Measurements from ENCODE around the gene FBXO5. TPM values are rescaled to one million over a fixed set of nuclear protein-coding genes. Genes with fewer than 3 reads are reported as not detected.

FBXO5 gene
- polyA plus RNA-seq (2013, experiment 1 of 2), result 5.9 TPM
- polyA plus RNA-seq (2013, experiment 2 of 2), result 5.8 TPM

DNA sequence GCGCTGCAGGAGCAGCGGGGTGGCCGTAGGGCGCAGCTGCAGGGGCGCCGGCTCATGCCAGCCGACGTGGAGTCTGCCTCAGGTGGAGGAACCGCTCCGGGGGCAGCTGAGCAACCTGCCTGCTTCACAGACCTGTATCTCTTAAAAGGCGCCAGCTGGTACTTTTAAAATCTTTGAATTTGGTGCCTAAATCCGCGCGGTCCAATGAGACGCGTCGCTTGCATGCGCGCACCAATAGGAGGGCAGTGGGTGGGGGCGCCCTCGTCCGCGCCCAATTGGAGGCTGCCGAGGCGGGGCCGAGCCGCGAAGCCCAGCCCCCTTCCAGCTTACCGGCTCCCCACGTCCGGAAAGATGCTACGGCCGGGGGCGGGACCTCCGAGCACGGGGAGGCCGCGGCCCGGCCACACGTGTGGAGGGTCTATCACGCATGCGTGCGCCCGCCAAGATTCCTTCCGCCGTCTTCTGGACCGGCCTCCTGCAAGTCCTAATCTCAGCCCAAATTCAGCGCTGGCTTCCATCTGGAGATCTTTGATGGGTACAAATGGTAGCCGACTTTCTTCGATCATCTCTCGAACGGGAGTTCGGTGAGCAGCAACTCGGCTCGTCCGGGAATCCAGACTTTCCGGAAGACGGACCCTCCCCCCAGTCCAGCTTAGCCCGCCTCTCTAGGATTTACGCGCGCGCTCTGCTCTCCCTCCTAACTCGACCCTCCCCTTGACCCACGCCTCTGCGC is at the start of gene FBXO5:
FBXO5 (minus strand) TSS at position 138 of the 733 bp plus-strand sequence; CDS start at position 56, 82 bp downstream.
- WGBS, result under 1% methylated on average over 66 of the region's 66 CpGs

GRCh38 chr6:153032255-153032882 is 49.5 kb upstream of the FBXO5 start:
- Histone ChIP-seq H3K36me3 (ENCODE audit: control insufficient read depth in 1 of 2, insufficient read depth in 2 of 2, low read depth in 1 of 2, low read length in 2 of 2) (peaks cover 0 to 9% of the 10 kb centered on the region in 2 experiments), H3K9me3 (ENCODE audit: control insufficient read depth, low read length) (no peaks in the 10 kb centered on the region), H3K27ac (ENCODE audit: low read length, poor library complexity, severe bottlenecking) (no peak overlapping the region), H4K91ac (ENCODE audit: low read length) (no peak overlapping the region), H3K4me1 (ENCODE audit: control insufficient read depth, insufficient read depth, low read depth, low read length) (no peaks in the 10 kb centered on the region), H2BK15ac (ENCODE audit: low read depth, poor library complexity, severe bottlenecking) (no peak overlapping the region), H3K4me3 (ENCODE audit: insufficient read depth in 1 of 2, low read depth in 1 of 2, low read length in 2 of 2) (no peak overlapping the region), H4K8ac (ENCODE audit: low read length) (no peak overlapping the region), H2BK12ac (ENCODE audit: low read length in 2 of 2) (no peak overlapping the region), H3K27me3 (ENCODE audit: control insufficient read depth in 1 of 2, insufficient read depth in 1 of 2, low read length in 2 of 2) (no peaks in the 10 kb centered on the region), H3K4me2 (ENCODE audit: low read length, poor library complexity, severe bottlenecking) (no peak overlapping the region), H2BK5ac (ENCODE audit: low read depth, low read length, poor library complexity, severe bottlenecking) (no peak overlapping the region), H2BK120ac (ENCODE audit: low read depth, low read length) (no peak overlapping the region), H3K14ac (ENCODE audit: low read length in 2 of 2) (no peak overlapping the region), H3K79me1 (replicated peaks; ENCODE audit: low read length, poor library complexity, severe bottlenecking) (peaks cover 22% of the 10 kb centered on the region), H3K4ac (ENCODE audit: low read depth in 1 of 2, low read length in 2 of 2) (no peak overlapping the region), H2AK5ac (ENCODE audit: low read length, severe bottlenecking) (no peak overlapping the region), H2AFZ (ENCODE audit: low read depth, low read length) (no peak overlapping the region), H3K9ac (ENCODE audit: low read length) (peak overlapping the region; percentile 63), H3K23ac (ENCODE audit: low read length in 2 of 2) (no peak overlapping the region), H3K18ac (ENCODE audit: low read depth in 1 of 2, low read length in 2 of 2) (no peak overlapping the region)
- 94% methylated on average over 5 of the region's 9 CpGs for WGBS
- DNase-seq, result peak; percentile 72

More for the DNA sequence above, at the start of gene FBXO5:
- H3K23ac ChIP-seq (ENCODE audit: low read length in 2 of 2), result peak within 1 kb of the TSS; percentile 98 to 99
- H3K9me3 ChIP-seq (ENCODE audit: control insufficient read depth, low read length), result no peaks in the 10 kb centered on the region
- peak within 1 kb of the TSS; percentile 78 for H2BK120ac ChIP-seq (ENCODE audit: low read depth, low read length)
- H2BK12ac ChIP-seq (ENCODE audit: low read length in 2 of 2), result no peak within 1 kb of the TSS
- H3K4ac ChIP-seq (ENCODE audit: low read depth in 1 of 2, low read length in 2 of 2), result peak within 1 kb of the TSS; percentile 73 to 90
- DNase-seq, result peak; percentile 98
- H2AK5ac ChIP-seq (ENCODE audit: low read length, severe bottlenecking), result no peak within 1 kb of the TSS
- peak within 1 kb of the TSS; percentile 95 for H3K27ac ChIP-seq (ENCODE audit: low read length, poor library complexity, severe bottlenecking)
- H3K4me1 ChIP-seq (ENCODE audit: control insufficient read depth, insufficient read depth, low read depth, low read length), result peaks cover 2% of the 10 kb centered on the region
- no peaks in the 10 kb centered on the region for H3K27me3 ChIP-seq (ENCODE audit: control insufficient read depth in 1 of 2, insufficient read depth in 1 of 2, low read length in 2 of 2)
- H3K9ac ChIP-seq (ENCODE audit: low read length), result peak within 1 kb of the TSS; percentile 94
- H2BK15ac ChIP-seq (ENCODE audit: low read depth, poor library complexity, severe bottlenecking), result peak within 1 kb of the TSS; percentile 48
- H3K79me1 ChIP-seq (replicated peaks; ENCODE audit: low read length, poor library complexity, severe bottlenecking), result no peaks in the 10 kb centered on the region
- peak within 1 kb of the TSS; percentile 87 to 100 for H3K4me3 ChIP-seq (ENCODE audit: insufficient read depth in 1 of 2, low read depth in 1 of 2, low read length in 2 of 2)
- H3K4me2 ChIP-seq (ENCODE audit: low read length, poor library complexity, severe bottlenecking), result peak within 1 kb of the TSS; percentile 100
- H2BK5ac ChIP-seq (ENCODE audit: low read depth, low read length, poor library complexity, severe bottlenecking), result peak within 1 kb of the TSS; percentile 36
- H4K8ac ChIP-seq (ENCODE audit: low read length), result peak within 1 kb of the TSS; percentile 78
- peak within 1 kb of the TSS in 1 of 2 experiments; percentile 88 for H3K14ac ChIP-seq (ENCODE audit: low read length in 2 of 2)
- peak within 1 kb of the TSS; percentile 14 for H2AFZ ChIP-seq (ENCODE audit: low read depth, low read length)
- peak within 1 kb of the TSS; percentile 67 for H4K91ac ChIP-seq (ENCODE audit: low read length)
- peak within 1 kb of the TSS; percentile 73 to 82 for H3K18ac ChIP-seq (ENCODE audit: low read depth in 1 of 2, low read length in 2 of 2)
- peaks cover 3 to 4% of the 10 kb centered on the region in 2 experiments for H3K36me3 ChIP-seq (ENCODE audit: control insufficient read depth in 1 of 2, insufficient read depth in 2 of 2, low read depth in 1 of 2, low read length in 2 of 2)

- no peak overlapping the region for H2AK5ac ChIP-seq (ENCODE audit: low read length, severe bottlenecking)
- H3K4me1 ChIP-seq (ENCODE audit: control insufficient read depth, insufficient read depth, low read depth, low read length), result no peaks in the 10 kb centered on the region
- no peaks in the 10 kb centered on the region for H3K27me3 ChIP-seq (ENCODE audit: control insufficient read depth in 1 of 2, insufficient read depth in 1 of 2, low read length in 2 of 2)
- no peak overlapping the region for H3K4me3 ChIP-seq (ENCODE audit: insufficient read depth in 1 of 2, low read depth in 1 of 2, low read length in 2 of 2)
- no peak overlapping the region for H3K18ac ChIP-seq (ENCODE audit: low read depth in 1 of 2, low read length in 2 of 2)
- no peak overlapping the region for H3K4me2 ChIP-seq (ENCODE audit: low read length, poor library complexity, severe bottlenecking)
- no peak overlapping the region for H2BK12ac ChIP-seq (ENCODE audit: low read length in 2 of 2)
- H3K9ac ChIP-seq (ENCODE audit: low read length), result peak overlapping the region; percentile 63
- no peak overlapping the region for H2BK120ac ChIP-seq (ENCODE audit: low read depth, low read length)
- WGBS, result 20% methylated on average over 1 of the region's 1 CpG
- peaks cover 24% of the 10 kb centered on the region for H3K79me1 ChIP-seq (replicated peaks; ENCODE audit: low read length, poor library complexity, severe bottlenecking)
- no peak overlapping the region for H3K23ac ChIP-seq (ENCODE audit: low read length in 2 of 2)
- H3K9me3 ChIP-seq (ENCODE audit: control insufficient read depth, low read length), result no peaks in the 10 kb centered on the region
- H2BK15ac ChIP-seq (ENCODE audit: low read depth, poor library complexity, severe bottlenecking), result no peak overlapping the region
- H4K8ac ChIP-seq (ENCODE audit: low read length), result no peak overlapping the region
- peaks cover 0 to 9% of the 10 kb centered on the region in 2 experiments for H3K36me3 ChIP-seq (ENCODE audit: control insufficient read depth in 1 of 2, insufficient read depth in 2 of 2, low read depth in 1 of 2, low read length in 2 of 2)
- no peak overlapping the region for H2BK5ac ChIP-seq (ENCODE audit: low read depth, low read length, poor library complexity, severe bottlenecking)
- no peak overlapping the region for H4K91ac ChIP-seq (ENCODE audit: low read length)
- H2AFZ ChIP-seq (ENCODE audit: low read depth, low read length), result no peak overlapping the region
- peak overlapping the region in 1 of 2 experiments; percentile 44 for H3K4ac ChIP-seq (ENCODE audit: low read depth in 1 of 2, low read length in 2 of 2)
- peak overlapping the region in 1 of 2 experiments; percentile 53 for H3K14ac ChIP-seq (ENCODE audit: low read length in 2 of 2)
- no peak overlapping the region for H3K27ac ChIP-seq (ENCODE audit: low read length, poor library complexity, severe bottlenecking)
- peak; percentile 49 for DNase-seq
These were observed 48.6 kb upstream of the FBXO5 start for GRCh38 chr6:153031335-153031955.

GRCh38 chr6:153028963-153029362 is 46.1 kb upstream of the FBXO5 start:
- Histone ChIP-seq H3K9me3 (ENCODE audit: control insufficient read depth, low read length) (no peaks in the 10 kb centered on the region), H4K91ac (ENCODE audit: low read length) (no peak overlapping the region), H3K9ac (ENCODE audit: low read length) (no peak overlapping the region), H2AFZ (ENCODE audit: low read depth, low read length) (no peak overlapping the region), H3K4ac (ENCODE audit: low read depth in 1 of 2, low read length in 2 of 2) (no peak overlapping the region), H3K23ac (ENCODE audit: low read length in 2 of 2) (no peak overlapping the region), H2BK5ac (ENCODE audit: low read depth, low read length, poor library complexity, severe bottlenecking) (no peak overlapping the region), H2BK15ac (ENCODE audit: low read depth, poor library complexity, severe bottlenecking) (no peak overlapping the region), H2AK5ac (ENCODE audit: low read length, severe bottlenecking) (no peak overlapping the region), H3K4me1 (ENCODE audit: control insufficient read depth, insufficient read depth, low read depth, low read length) (no peaks in the 10 kb centered on the region), H3K27ac (ENCODE audit: low read length, poor library complexity, severe bottlenecking) (no peak overlapping the region), H2BK12ac (ENCODE audit: low read length in 2 of 2) (no peak overlapping the region), H3K14ac (ENCODE audit: low read length in 2 of 2) (no peak overlapping the region), H3K4me2 (ENCODE audit: low read length, poor library complexity, severe bottlenecking) (no peak overlapping the region), H2BK120ac (ENCODE audit: low read depth, low read length) (no peak overlapping the region), H3K18ac (ENCODE audit: low read depth in 1 of 2, low read length in 2 of 2) (no peak overlapping the region), H4K8ac (ENCODE audit: low read length) (no peak overlapping the region), H3K27me3 (ENCODE audit: control insufficient read depth in 1 of 2, insufficient read depth in 1 of 2, low read length in 2 of 2) (no peaks in the 10 kb centered on the region), H3K4me3 (ENCODE audit: insufficient read depth in 1 of 2, low read depth in 1 of 2, low read length in 2 of 2) (no peak overlapping the region), H3K36me3 (ENCODE audit: control insufficient read depth in 1 of 2, insufficient read depth in 2 of 2, low read depth in 1 of 2, low read length in 2 of 2) (peaks cover 0 to 10% of the 10 kb centered on the region in 2 experiments), H3K79me1 (replicated peaks; ENCODE audit: low read length, poor library complexity, severe bottlenecking) (peaks cover 17% of the 10 kb centered on the region)
- 89% methylated on average over 1 of the region's 4 CpGs for WGBS
- no peak for DNase-seq
